Rectal smooth muscle tissue (tissue), 1 donor: Measurements from ENCODE around the gene ZMYND10.

ENCODE experiments used
- H3K27ac ChIP-seq: one replicate; pipeline ENCODE4 v1.7.0; 2013; ENCODE audit warnings: low read depth, low read length, inconsistent platforms
- H3K27me3 ChIP-seq: one replicate; pipeline ENCODE4 v1.7.0; 2013; ENCODE audit warnings: low read length; ENCODE audit not compliant: control insufficient read depth, insufficient read depth
- H3K36me3 ChIP-seq: one replicate; pipeline ENCODE4 v1.7.0; 2013; ENCODE audit warnings: low read length; ENCODE audit not compliant: control insufficient read depth, insufficient read depth
- H3K4me1 ChIP-seq: one replicate; pipeline ENCODE4 v1.7.0; 2013; ENCODE audit warnings: low read length; ENCODE audit not compliant: control insufficient read depth, insufficient read depth
- H3K4me3 ChIP-seq: one replicate; pipeline ENCODE4 v1.7.0; 2013; ENCODE audit warnings: low read length
- H3K9ac ChIP-seq: one replicate; pipeline ENCODE4 v1.7.0; 2013; ENCODE audit warnings: low read length

Gene ZMYND10

DNA sequence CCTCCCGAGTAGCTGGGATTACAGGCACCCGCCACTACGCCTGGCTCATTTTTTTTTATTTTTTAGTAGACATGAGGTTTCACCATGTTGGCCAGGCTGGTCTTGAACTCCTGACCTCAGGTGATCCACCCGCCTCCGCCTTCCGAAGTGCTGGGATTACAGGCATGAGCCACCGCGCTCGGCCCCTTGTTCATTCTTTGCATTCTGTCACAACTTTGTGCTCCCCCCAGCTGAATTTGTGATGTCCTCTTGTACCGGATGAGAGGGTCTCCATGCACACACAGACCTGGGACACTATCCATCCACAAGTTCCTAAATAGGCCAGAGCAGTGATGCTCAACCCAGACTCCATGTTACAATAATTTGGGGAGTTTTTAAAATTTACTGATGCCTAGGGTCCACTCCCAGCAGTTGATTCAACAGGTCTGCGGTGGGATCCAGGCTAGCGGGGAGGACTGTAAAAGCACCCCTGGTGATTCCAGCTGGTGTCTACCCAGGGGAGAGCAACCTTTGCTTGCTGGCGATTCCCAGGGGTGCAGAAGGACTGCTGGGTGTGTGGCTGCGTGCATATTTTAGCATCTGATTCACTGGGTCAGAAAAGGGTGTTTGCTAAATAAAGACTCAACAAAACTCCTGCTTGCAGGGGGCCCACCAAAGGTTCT, 5.9 kb downstream of the ZMYND10 start:
- Histone ChIP-seq H3K27me3 (no peaks in the 10 kb centered on the region), H3K9ac (peak overlapping the region; percentile 69), H3K4me3 (peak overlapping the region; percentile 76), H3K36me3 (no peaks in the 10 kb centered on the region), H3K4me1 (peaks cover 7% of the 10 kb centered on the region), H3K27ac (peak overlapping the region; percentile 1)

DNA sequence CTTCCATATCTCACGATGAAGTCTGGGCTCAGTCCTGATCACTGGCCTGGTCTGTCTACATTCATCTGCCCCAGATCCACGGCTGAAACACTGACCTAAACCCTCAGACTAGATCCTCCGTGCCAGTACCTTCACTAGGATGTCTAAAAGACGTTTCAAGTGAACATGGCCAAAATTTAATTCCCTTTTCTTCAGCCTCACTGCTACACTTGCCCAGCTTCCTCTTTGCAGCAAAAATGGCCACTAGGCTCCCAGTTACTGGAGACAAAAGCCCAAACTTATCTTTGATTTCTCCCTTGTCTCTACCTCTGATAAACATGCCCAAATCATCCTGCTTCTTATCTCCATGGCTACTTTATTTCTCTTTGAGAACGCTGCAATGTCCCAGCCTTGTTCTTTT, 6.6 kb downstream of the ZMYND10 start:
- Histone ChIP-seq H3K4me3 (peak overlapping the region; percentile 45), H3K27ac (peak overlapping the region; percentile 38), H3K27me3 (no peaks in the 10 kb centered on the region), H3K9ac (no peak overlapping the region), H3K4me1 (peaks cover 7% of the 10 kb centered on the region), H3K36me3 (no peaks in the 10 kb centered on the region)

DNA sequence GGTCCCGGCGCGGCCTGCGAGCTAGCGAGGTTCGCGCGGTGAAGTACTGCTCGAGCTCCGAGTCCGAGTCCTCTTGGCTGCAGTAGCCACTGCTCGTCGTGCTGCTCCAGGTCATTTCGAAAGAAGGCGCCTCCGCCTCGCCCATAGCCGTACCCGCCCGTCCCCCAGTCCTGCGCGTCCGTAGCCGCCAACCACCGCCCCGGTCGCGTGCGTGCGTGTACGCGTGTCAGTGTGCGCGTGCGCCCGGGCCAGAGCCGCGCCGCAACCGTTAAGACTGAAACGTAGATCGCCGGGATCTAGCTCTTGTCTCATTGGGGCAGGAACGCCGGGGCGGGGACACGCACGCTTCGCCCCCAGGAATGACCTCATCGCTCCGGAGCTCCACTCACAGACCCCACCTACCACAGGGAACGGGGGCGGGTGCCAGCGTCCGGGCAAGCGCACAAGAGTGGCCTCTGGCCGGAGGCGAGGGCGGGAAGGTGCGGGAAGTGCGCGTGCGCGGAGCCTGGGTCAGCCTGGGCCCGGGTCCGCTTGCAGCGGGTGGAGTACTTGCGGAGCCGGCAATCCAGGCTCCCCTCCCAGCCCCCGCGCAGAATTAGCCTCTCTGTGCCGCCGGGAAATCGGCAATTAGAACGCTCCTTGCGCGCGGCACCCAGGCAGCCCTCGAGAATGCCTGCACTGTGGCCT, 8.2 kb downstream of the ZMYND10 start:
- Histone ChIP-seq H3K4me3 (peak overlapping the region; percentile 87), H3K36me3 (no peaks in the 10 kb centered on the region), H3K27me3 (no peaks in the 10 kb centered on the region), H3K4me1 (peaks cover 7% of the 10 kb centered on the region), H3K9ac (peak overlapping the region; percentile 85), H3K27ac (peak overlapping the region; percentile 96)

DNA sequence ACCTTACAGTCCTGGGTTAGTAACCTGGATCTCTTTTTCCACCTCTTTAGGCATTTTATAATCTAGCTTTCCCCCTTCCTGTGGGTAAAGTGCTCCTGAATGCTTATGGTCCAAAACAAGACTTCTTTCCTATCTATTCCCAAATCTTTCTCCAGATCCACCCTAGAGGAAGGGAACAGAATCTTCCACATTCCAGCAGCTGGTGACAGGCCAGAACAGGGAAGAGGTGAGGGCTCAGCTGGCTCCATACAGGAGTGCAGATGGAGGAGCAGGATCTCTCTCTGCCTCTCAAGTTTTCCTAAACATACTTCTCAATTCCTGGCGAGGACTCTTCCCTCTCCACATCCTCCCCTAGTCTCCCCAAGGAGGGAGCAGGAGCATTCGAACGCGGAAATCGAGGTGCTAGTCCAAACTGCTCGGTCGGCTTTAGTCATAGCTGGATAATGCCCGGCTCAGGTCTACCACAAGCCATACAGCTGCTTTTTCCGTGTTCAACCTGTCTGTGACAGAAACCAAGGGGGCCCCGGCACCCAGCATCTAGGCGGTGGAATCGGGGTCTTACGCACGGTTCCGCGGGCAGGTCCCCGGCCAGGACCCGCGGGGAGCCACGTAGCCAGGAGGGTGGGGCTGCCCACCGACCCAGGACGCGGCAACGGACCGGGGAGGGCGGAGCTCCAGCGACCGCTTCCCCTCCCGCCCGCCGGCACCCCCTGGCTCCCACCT, 8.9 kb downstream of the ZMYND10 start:
- H3K4me1 ChIP-seq, result peaks cover 7% of the 10 kb centered on the region

DNA sequence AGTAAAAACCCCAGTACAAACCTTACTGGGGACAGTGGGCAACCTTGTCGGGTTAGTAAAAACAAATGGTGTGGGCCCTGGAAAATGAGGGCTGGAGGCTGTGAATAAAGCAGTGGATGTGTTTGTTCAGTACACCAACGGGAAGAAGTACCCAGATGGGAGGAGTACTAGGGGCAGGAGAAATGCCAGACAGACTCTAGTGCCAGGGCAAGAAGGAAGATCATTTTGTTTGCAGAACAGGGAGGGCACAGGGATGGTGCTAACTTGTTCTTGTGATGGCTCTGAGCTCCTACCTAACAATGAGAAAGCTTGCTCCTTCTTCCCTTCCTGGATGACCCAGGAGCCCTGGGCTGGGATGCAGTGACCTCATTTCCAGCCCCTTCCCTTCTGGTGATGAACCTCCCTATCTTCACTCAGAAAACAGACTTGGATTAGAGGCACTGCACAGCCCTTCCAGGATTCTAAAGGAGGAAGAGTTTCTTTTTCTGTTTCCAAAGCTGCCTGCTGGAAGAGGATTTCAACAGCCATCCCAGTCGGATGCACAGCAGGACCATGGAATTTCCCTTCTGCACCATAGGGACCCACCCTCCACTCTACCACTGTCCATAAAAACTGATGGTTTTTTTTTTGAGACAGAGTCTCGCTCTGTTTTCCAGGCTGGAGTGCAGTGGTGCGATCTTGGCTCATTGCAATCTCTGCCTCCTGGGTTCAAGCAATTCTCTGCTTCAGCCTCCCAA, 11.0 kb downstream of the ZMYND10 start:
- Histone ChIP-seq H3K36me3 (peaks cover 6% of the 10 kb centered on the region), H3K27ac (no peak overlapping the region), H3K27me3 (no peaks in the 10 kb centered on the region), H3K4me1 (peaks cover 3% of the 10 kb centered on the region), H3K4me3 (no peak overlapping the region), H3K9ac (no peak overlapping the region)

More for the DNA sequence above, 8.9 kb downstream of the ZMYND10 start:
- Histone ChIP-seq H3K9ac (peak overlapping the region; percentile 85), H3K27ac (peak overlapping the region; percentile 96), H3K36me3 (no peaks in the 10 kb centered on the region), H3K4me3 (peak overlapping the region; percentile 87), H3K27me3 (no peaks in the 10 kb centered on the region)

DNA sequence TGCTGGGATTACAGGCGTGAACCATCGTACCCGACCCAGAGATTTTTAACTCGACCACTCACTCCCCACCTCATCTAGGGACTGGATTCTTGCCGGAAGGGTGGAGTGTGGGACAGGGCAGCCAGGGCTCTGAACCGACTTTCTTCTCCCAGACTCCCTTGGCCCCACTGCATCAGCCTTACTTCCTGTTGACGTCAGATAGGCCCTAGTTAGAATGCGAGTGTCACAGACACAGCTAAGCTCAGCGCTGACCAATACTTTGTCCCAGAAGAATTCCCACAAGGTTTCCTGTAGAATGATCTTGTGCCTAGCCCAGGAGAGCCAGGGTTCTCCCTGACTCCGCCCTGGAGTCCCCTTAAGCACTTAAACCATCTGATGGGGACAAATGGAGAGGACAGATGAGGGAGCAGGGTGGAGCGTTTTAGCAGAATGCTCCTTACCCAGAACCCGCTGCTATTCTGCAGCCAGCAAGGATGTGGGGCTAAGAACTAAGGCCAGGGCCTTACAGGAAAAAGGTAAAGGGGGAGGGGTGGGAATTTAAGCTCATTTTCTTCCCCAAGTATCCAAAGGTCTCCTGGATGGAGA, 11.7 kb downstream of the ZMYND10 start:
- Histone ChIP-seq H3K27me3 (no peaks in the 10 kb centered on the region), H3K36me3 (peaks cover 6% of the 10 kb centered on the region), H3K4me1 (peaks cover 3% of the 10 kb centered on the region), H3K9ac (no peak overlapping the region), H3K4me3 (no peak overlapping the region), H3K27ac (no peak overlapping the region)

DNA sequence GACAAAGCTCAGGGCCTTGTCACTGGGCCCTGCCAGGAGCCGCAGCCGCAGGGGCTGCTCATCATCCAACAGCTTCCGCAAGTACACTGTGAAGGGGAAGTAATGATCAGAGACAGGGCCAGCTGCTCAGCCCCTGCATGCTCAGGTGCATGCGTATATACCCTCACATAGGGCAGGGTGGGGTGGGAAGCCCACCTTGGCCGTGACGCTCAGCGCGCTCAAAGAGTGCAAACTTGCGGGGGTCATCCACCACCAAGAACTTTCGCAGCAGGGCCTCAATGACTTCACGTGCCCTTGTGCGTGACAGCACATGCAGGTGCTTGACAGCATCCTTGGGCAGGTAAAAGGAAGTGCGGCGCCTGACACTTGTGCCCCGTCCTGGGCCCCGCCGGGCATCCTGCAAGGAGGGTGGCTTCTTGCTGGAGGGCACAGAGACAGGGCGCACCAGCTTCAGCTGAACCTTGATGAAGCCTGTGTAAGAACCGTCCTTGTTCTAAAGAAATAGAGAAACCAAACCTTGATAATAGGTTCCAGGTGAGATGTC, 14.1 kb downstream of the ZMYND10 start:
- H3K27ac ChIP-seq, result no peak overlapping the region
- no peak overlapping the region for H3K9ac ChIP-seq
- H3K4me1 ChIP-seq, result peaks cover 16% of the 10 kb centered on the region
- no peaks in the 10 kb centered on the region for H3K27me3 ChIP-seq
- H3K4me3 ChIP-seq, result no peak overlapping the region
- H3K36me3 ChIP-seq, result peaks cover 6% of the 10 kb centered on the region

DNA sequence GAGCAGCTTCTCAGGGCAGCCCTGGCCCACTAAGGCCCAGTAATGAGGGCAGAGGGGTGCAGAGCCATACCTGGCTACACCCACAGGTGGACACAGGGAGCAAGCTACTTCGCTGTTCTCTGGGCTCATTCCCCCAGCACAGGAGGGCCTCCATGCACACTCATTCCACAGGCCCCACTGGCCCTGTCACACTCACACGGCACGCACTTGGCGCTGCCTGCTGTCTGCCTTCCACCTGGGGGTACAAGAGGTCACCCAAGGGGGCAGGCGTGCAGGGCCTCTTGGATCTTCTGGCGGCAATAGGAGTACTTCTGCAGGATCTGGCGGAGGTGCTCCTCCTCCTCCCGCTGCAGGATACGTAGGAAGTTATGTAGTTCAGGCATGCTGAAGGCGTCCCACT, 15.2 kb downstream of the ZMYND10 start:
- H3K36me3 ChIP-seq, result peaks cover 12% of the 10 kb centered on the region
- H3K4me3 ChIP-seq, result no peak overlapping the region
- peaks cover 13% of the 10 kb centered on the region for H3K4me1 ChIP-seq
- H3K27ac ChIP-seq, result no peak overlapping the region
- no peaks in the 10 kb centered on the region for H3K27me3 ChIP-seq
- H3K9ac ChIP-seq, result no peak overlapping the region

DNA sequence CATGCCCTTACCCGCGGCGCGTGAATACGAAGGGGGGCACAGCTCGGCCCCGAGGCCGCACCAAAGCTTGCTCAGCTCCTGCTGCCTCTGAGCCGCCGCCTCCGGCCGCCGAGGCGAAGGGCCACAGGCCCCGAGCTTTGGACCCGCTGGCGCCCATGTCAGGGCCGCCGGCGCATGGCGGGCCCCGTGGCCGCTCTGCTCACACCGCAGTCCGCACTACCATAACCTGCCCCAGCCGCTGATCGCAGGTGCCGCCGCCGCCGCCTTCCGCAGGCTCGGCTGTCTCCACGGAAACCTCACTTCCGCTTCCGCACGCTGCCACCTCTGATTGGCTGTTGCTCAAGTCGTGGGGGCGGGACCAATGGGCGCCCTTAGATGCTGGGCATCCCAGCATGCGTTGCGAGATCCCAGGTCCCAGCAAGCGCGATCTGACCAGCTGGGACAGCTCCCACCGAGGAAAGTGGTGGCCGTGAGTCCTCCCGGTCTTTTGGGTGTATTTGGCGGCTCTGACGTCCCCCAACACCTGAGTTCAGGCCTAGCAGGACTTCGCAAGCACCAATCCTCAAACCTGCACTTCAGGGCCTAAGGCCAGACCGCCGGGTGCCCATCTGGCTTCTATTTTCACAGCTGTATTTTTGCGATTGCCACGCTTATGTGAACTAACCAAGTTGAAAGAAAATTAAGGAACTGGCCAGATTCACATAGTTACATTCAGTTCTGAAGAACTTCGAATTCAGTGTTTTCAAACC, 17.4 kb downstream of the ZMYND10 start, which contains the start of gene TUSC2:
TSS of gene TUSC2 (minus strand) at position 281 of the 749 bp plus-strand sequence. CDS start at position 157, 124 bp downstream.
- peaks cover 13% of the 10 kb centered on the region for H3K4me1 ChIP-seq
- peaks cover 12% of the 10 kb centered on the region for H3K36me3 ChIP-seq

DNA sequence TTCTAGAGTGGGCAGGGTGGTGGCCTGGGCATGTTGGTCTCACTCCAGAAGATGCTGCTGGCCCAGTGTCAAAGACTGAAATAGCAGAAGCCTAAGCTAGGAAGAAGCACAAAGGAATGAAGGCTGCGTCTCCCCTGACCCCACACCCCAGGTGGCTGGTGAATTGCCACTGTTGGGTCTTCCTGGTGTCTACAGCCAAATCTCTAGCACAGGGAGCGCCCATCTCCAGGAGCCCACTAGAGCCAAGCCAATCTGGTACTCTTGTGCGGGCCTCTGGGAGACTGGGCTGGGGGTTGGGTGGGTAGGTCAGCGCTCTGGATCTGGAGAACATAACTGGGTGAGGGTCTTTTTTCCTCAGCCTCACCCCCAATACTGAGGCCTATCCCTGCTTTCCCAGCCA, 18.4 kb downstream of the ZMYND10 start:
- peaks cover 12% of the 10 kb centered on the region for H3K36me3 ChIP-seq
- H3K4me3 ChIP-seq, result peak overlapping the region; percentile 81

More for the DNA sequence above, 17.4 kb downstream of the ZMYND10 start, which contains the start of gene TUSC2:
- peak within 1 kb of the TSS; percentile 69 for H3K9ac ChIP-seq
- H3K27ac ChIP-seq, result peak within 1 kb of the TSS; percentile 78
- H3K4me3 ChIP-seq, result peak within 1 kb of the TSS; percentile 81
- no peaks in the 10 kb centered on the region for H3K27me3 ChIP-seq

DNA sequence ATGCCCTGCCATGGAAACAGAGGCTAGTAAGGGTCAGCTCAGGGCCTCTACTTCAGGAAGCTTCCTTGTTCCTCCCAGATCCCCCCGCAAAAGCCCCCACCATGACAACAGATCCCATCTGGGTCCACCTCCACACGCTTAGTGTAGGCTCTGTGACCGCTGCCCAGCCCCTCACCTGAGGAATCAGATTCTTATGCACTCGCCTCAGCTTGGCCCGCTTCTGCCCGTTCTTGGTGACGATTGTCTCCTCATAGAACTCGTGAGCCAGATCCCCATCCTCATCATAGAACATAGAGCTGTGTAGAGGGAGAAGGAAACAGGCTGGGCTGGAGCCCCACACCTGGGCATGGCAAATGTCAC, 19.4 kb downstream of the ZMYND10 start:
- H3K4me1 ChIP-seq, result peaks cover 17% of the 10 kb centered on the region
- peaks cover 12% of the 10 kb centered on the region for H3K36me3 ChIP-seq
- H3K4me3 ChIP-seq, result no peak overlapping the region
- no peak overlapping the region for H3K9ac ChIP-seq
- H3K27ac ChIP-seq, result no peak overlapping the region
- H3K27me3 ChIP-seq, result no peaks in the 10 kb centered on the region

More for the DNA sequence above, 18.4 kb downstream of the ZMYND10 start:
- Histone ChIP-seq H3K27ac (no peak overlapping the region), H3K9ac (peak overlapping the region; percentile 45), H3K27me3 (no peaks in the 10 kb centered on the region), H3K4me1 (peaks cover 14% of the 10 kb centered on the region)
